Upper lobe of left lung (tissue), 6 donors: ENCODE results near the gene CD7. TPM values are rescaled to one million over a fixed set of nuclear protein-coding genes. Genes with fewer than 3 reads are reported as not detected.

Experiments
- ATAC-seq, 2 donors: fragments of 200-7000 bp; cut with Tn5 transposase; one replicate each; pipeline ENCODE4 v1.9.1; 2022; ENCODE audit warnings: mild to moderate bottlenecking in 2 of 2, moderate library complexity in 2 of 2; ENCODE audit not compliant: low FRiP score in 2 of 2
- DNase-seq, 2 donors: peaks; one replicate each; pipeline ENCODE4 v3.0.0-alpha.2; 2019 to 2020
- H3K27ac ChIP-seq, 4 donors: fragments of 200-600 bp; sonication (generic); one replicate each; pipeline ENCODE4 v1.5.1; 2016 to 2019
- H3K27me3 ChIP-seq, 4 donors: fragments of 200-600 bp; sonication (generic); one replicate each; pipeline ENCODE4 v1.5.1; 2017 to 2019
- H3K36me3 ChIP-seq, 4 donors: fragments of 200-600 bp; sonication (generic); one replicate each; pipeline ENCODE4 v1.5.1; 2016 to 2019
- H3K4me1 ChIP-seq, 4 donors: fragments of 200-600 bp; sonication (generic); one replicate each; pipeline ENCODE4 v1.5.1; 2018 to 2019
- H3K4me3 ChIP-seq, 4 donors: fragments of 200-600 bp; sonication (generic); one replicate each; pipeline ENCODE4 v1.5.1; 2017 to 2019; ENCODE audit warnings: mild to moderate bottlenecking in 2 of 4, moderate library complexity in 1 of 4
- H3K9me3 ChIP-seq, 4 donors: fragments of 200-600 bp; sonication (generic); one replicate each; pipeline ENCODE4 v1.5.1; 2018 to 2019
- EP300 ChIP-seq, 4 donors: sonication (generic); formaldehyde crosslinking; IDR thresholded peaks; one replicate each; pipeline ENCODE4 v1.5.1; 2017; ENCODE audit warnings: antibody characterized with exemption in 4 of 4, control low read depth in 2 of 4
- POLR2A ChIP-seq, 4 donors: fragments of 450-650 bp; IDR thresholded peaks; one replicate each; pipeline ENCODE4 v1.5.1; 2016 to 2017; ENCODE audit warnings: antibody characterized with exemption in 4 of 4, mild to moderate bottlenecking in 2 of 4
- POLR2AphosphoS5 ChIP-seq, 2 donors: sonication (generic); formaldehyde crosslinking; IDR thresholded peaks; one replicate each; pipeline ENCODE4 v1.5.1; 2017; ENCODE audit warnings: antibody characterized with exemption in 2 of 2
- WGBS, 2 donors: methylation state at CpG; one replicate each; pipeline ENCODE4 v1.1.5; 2017 to 2018; 5-methylcytosine and 5-hydroxymethylcytosine counted together
- total RNA-seq, 6 donors: library from RNA; depleted of rRNA in 4 of 6; stranded (reverse); fragments of >200 nt in 4 of 6; gene quantifications; one replicate each; pipeline versions ENCODE4 v1.1.0 to v1.2.1, GENCODE V29; 2016 to 2021
- TF ChIP-seq, protein P1 (sequence below), 6 experiments: fragments of 450-650 bp in 4 of 6; fragments of 200-600 bp in 2 of 6; sonication (generic) in 2 of 6; IDR thresholded peaks; one replicate each; pipeline ENCODE4 v1.5.1; 2016 to 2019; ENCODE audit warnings: antibody characterized with exemption in 6 of 6
- donor health status: DM: no; HTN: no; CAD: no; lungs with moderate emphysema.
- donor health status: DM: no; HTN: yes; CAD: no; lungs with severe emphysema.

Gene CD7
- total RNA-seq, 6 donors from 2014 or later, result 5.2 to 24.7 (median 7.6) TPM

DNA sequence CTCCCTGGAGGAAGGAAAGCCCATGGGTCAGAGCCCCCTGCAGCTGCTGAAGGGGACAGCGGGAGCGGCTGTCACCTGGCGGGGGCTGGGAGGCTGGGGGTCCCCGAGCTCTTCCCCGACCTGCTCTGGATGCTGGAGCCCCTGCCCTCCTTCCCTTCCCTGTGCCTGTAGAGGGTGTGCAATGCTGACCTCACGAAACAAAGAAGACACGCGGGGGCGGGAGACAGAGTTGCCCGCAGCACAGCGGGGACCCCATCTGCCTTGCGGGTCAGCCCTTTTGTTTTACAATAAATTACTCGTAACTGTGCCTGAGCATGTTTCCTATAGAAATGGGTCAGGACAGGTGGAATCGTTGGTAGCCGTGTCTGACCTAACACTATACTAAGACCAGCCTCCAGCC lies 9.9 kb upstream of the CD7 start:
- Histone ChIP-seq H3K27me3 (no peaks in the 10 kb centered on the region), H3K27ac (no peak overlapping the region), H3K4me3 (no peak overlapping the region), H3K4me1 (peaks cover 6 to 13% (median 10%) of the 10 kb centered on the region in 4 donors), H3K36me3 (no peaks in the 10 kb centered on the region), H3K9me3 (no peaks in the 10 kb centered on the region)
- ATAC-seq, result no peak
- 78 to 84% methylated on average over 12 to 15 of the region's 15 CpGs for WGBS, 2 donors
- DNase-seq, result peak in 1 of 2 donors; percentile 41
- TF ChIP-seq POLR2AphosphoS5 (IDR thresholded peaks at IDR 0.05), result no peak
- TF ChIP-seq POLR2A (IDR thresholded peaks at IDR 0.05), result no peak
- TF ChIP-seq EP300 (IDR thresholded peaks at IDR 0.05), result no peak
- TF ChIP-seq, protein P1, sequence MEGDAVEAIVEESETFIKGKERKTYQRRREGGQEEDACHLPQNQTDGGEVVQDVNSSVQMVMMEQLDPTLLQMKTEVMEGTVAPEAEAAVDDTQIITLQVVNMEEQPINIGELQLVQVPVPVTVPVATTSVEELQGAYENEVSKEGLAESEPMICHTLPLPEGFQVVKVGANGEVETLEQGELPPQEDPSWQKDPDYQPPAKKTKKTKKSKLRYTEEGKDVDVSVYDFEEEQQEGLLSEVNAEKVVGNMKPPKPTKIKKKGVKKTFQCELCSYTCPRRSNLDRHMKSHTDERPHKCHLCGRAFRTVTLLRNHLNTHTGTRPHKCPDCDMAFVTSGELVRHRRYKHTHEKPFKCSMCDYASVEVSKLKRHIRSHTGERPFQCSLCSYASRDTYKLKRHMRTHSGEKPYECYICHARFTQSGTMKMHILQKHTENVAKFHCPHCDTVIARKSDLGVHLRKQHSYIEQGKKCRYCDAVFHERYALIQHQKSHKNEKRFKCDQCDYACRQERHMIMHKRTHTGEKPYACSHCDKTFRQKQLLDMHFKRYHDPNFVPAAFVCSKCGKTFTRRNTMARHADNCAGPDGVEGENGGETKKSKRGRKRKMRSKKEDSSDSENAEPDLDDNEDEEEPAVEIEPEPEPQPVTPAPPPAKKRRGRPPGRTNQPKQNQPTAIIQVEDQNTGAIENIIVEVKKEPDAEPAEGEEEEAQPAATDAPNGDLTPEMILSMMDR (IDR thresholded peaks at IDR 0.05), result no peak

DNA sequence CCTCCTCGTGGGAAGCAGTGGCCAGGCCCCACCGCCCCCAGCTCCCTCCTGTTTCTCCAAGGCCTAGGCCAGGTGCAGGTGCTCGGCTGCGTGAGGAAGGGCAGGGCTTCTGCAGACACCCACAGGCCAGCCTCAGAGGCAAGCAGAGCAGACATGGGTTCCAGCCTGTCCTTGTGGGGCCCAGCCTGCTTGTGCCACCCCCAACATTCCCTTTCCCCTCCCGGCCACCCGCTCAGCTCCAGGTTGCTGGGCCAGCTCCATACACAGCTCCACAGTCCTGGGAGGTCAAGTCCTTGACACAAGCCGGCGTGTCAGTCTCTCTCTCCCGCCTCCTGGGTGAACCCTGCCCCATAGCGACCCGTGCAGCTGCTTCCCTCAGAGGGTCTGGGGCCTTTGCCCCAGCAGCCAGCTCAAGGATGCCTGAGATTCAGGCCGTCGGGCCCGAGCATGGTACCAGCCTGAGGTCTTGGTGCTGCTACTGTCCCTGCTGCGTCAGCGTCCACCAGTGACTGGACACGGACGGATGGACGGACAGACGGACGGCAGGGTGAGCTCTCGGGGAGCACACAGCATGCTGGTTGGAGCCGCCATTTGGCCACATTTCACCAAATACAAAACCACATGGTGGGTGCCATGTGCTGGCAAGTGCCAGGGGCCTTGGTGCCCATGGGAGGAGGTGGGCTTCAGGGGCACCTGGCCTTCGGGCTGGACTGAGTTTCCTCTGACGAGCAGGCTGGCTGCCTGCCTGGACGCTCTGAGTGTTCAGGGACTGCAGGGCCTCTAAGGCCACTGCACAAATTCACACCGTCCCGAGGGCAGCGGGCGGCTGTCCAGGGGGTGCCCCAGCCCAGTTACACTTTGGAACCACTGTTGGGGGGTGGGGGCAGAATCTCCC lies 8.1 kb upstream of the CD7 start:
- Histone ChIP-seq H3K27ac (no peak overlapping the region), H3K27me3 (no peaks in the 10 kb centered on the region), H3K9me3 (no peaks in the 10 kb centered on the region), H3K4me1 (peaks cover 7 to 17% (median 12%) of the 10 kb centered on the region in 4 donors), H3K36me3 (peaks cover 0 to 3% (median 0%) of the 10 kb centered on the region in 4 donors), H3K4me3 (no peak overlapping the region)
- no peak for ATAC-seq
- TF ChIP-seq EP300 (IDR thresholded peaks at IDR 0.05) (no peak), POLR2AphosphoS5 (IDR thresholded peaks at IDR 0.05) (no peak), POLR2A (IDR thresholded peaks at IDR 0.05) (no peak)
- TF ChIP-seq, protein P1 (IDR thresholded peaks at IDR 0.05), result no peak
- 90 to 93% methylated on average over 17 to 28 of the region's 30 CpGs for WGBS, 2 donors
- DNase-seq, result peak in 1 of 2 donors; percentile 65

GRCh38 chr17:82324566-82325285 lies 7.3 kb upstream of the CD7 start:
- Histone ChIP-seq H3K4me1 (peaks cover 4 to 11% (median 7%) of the 10 kb centered on the region in 4 donors), H3K27me3 (no peaks in the 10 kb centered on the region), H3K36me3 (peaks cover 0 to 3% (median 0%) of the 10 kb centered on the region in 4 donors), H3K27ac (no peak overlapping the region), H3K4me3 (no peak overlapping the region), H3K9me3 (no peaks in the 10 kb centered on the region)
- peak in 1 of 2 donors; percentile 50 for DNase-seq
- WGBS, 2 donors, result 62 to 82% methylated on average over 18 to 25 of the region's 25 CpGs
- TF ChIP-seq, protein P1 (IDR thresholded peaks at IDR 0.05), result no peak
- TF ChIP-seq POLR2A (IDR thresholded peaks at IDR 0.05) (no peak), EP300 (IDR thresholded peaks at IDR 0.05) (no peak), POLR2AphosphoS5 (IDR thresholded peaks at IDR 0.05) (no peak)
- ATAC-seq, result no peak

DNA sequence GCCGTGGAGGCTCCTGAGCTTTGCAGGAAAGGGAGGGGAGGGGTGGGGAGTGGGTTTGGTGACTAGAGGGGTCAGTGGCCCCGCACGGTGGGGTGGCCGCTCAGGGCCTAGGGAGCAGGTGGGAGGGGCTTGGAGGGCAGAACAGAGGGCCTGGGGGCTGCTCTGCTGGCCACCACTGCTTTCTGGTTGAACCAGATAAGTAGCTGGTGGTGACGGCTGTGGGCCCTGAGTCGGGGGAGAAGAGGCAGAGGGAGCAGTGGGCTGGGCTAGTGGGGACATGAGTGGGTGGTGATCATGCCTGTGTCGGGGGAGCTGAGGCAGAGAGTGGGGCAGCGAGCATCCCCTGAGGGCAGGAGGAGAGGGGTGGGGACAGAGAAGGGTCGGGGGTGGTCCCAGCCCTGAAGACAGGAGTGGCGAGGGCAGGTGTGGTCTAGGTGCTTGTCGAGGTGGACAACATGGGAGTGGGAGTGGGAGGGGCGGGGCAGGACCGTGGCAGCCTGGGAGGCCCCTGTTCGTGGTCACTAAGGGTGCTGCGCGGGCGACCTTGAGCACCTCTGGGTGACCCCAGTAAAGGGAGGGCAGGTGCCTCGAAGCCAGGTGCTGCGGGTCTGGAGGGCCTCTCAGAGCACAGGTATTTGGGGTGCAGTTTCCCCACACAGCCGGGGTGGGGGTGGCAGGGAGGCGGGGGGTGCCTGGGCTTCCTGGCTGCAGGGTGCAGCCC lies 6.3 kb upstream of the CD7 start:
- Histone ChIP-seq H3K4me1 (peaks cover 4 to 11% (median 7%) of the 10 kb centered on the region in 4 donors), H3K9me3 (no peaks in the 10 kb centered on the region), H3K27me3 (no peaks in the 10 kb centered on the region), H3K27ac (no peak overlapping the region), H3K4me3 (no peak overlapping the region), H3K36me3 (peaks cover 0 to 3% (median 0%) of the 10 kb centered on the region in 4 donors)
- 68 to 75% methylated on average over 16 to 21 of the region's 21 CpGs for WGBS, 2 donors
- TF ChIP-seq POLR2A (IDR thresholded peaks at IDR 0.05) (no peak), EP300 (IDR thresholded peaks at IDR 0.05) (no peak), POLR2AphosphoS5 (IDR thresholded peaks at IDR 0.05) (no peak)
- TF ChIP-seq, protein P1 (IDR thresholded peaks at IDR 0.05), result no peak
- ATAC-seq (no peak), DNase-seq (peak in 1 of 2 donors; percentile 70)
